Astrocyte of the cerebellum (primary cell): ENCODE data around the gene PRDM16.

Source experiments
- DNase-seq: peaks from one replicate; pipeline ENCODE4 v3.0.0-alpha.2; 2011; ENCODE audit warnings: low read depth
- H3K4me3 ChIP-seq: 2 replicates; pipeline ENCODE4 v1.5.1; 2011; ENCODE audit warnings: mild to moderate bottlenecking, low read depth, low read length, moderate library complexity
- in situ Hi-C: cut with HindIII; loops from 2 replicates; pipeline ENCODE4 v1.10.0; 2017; ENCODE audit warnings: low sequenced_read_pairs
- TF ChIP-seq, protein P1 (sequence below): IDR thresholded peaks from 2 replicates; pipeline ENCODE4 v1.5.1; 2012; ENCODE audit warnings: low read length, low read depth, moderate library complexity, mild to moderate bottlenecking; ENCODE audit errors: missing control alignments

Gene PRDM16

GRCh38 chr1:3322450-3323020, 253.5 kb downstream of the PRDM16 start:
- DNase-seq = no peak
- H3K4me3 ChIP-seq = no peak overlapping the region
- TF ChIP-seq, protein P1, sequence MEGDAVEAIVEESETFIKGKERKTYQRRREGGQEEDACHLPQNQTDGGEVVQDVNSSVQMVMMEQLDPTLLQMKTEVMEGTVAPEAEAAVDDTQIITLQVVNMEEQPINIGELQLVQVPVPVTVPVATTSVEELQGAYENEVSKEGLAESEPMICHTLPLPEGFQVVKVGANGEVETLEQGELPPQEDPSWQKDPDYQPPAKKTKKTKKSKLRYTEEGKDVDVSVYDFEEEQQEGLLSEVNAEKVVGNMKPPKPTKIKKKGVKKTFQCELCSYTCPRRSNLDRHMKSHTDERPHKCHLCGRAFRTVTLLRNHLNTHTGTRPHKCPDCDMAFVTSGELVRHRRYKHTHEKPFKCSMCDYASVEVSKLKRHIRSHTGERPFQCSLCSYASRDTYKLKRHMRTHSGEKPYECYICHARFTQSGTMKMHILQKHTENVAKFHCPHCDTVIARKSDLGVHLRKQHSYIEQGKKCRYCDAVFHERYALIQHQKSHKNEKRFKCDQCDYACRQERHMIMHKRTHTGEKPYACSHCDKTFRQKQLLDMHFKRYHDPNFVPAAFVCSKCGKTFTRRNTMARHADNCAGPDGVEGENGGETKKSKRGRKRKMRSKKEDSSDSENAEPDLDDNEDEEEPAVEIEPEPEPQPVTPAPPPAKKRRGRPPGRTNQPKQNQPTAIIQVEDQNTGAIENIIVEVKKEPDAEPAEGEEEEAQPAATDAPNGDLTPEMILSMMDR = no peak
- in situ Hi-C loops = no loop called here

DNA sequence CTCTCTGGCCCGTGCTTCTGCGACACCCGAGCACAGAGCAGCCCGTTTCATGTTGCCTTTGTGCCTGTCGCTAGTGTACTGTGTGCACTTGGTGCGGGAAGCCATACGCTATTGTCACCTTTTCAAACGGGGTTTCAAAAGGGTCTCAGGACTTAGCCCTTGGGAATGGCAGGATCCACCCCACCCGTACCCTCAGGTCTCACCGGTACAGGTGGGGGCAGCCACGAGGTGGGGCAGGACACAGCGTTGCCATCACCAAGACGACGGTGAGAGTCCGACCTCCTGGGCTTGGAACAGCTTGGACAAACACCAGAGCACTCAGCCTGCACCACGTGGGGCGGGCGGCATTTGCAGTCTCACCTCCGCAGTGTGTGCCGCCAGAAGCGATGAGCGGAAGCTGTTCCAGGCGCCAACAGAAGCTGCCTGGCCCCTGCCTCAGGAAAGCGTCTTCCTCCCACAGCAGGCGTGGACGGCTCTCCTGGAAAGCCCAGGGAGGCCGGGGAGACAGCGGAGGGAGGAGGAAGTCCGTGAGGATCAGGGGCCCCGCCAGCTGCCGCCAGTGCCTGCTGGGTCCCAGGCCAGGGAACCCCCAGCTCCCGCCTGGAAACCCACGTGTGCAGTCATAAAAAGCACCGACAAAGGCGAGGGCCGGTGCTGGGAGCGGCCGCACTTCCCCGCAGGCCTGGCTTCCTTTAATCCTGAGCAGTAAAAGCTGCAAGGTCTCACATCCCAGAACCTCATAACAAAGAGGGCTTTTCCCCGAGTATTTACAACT, 254.2 kb downstream of the PRDM16 start:
- DNase-seq = no peak
- TF ChIP-seq, protein P1 = no peak
- in situ Hi-C loops = no loop called here
- no peak overlapping the region for H3K4me3 ChIP-seq

DNA sequence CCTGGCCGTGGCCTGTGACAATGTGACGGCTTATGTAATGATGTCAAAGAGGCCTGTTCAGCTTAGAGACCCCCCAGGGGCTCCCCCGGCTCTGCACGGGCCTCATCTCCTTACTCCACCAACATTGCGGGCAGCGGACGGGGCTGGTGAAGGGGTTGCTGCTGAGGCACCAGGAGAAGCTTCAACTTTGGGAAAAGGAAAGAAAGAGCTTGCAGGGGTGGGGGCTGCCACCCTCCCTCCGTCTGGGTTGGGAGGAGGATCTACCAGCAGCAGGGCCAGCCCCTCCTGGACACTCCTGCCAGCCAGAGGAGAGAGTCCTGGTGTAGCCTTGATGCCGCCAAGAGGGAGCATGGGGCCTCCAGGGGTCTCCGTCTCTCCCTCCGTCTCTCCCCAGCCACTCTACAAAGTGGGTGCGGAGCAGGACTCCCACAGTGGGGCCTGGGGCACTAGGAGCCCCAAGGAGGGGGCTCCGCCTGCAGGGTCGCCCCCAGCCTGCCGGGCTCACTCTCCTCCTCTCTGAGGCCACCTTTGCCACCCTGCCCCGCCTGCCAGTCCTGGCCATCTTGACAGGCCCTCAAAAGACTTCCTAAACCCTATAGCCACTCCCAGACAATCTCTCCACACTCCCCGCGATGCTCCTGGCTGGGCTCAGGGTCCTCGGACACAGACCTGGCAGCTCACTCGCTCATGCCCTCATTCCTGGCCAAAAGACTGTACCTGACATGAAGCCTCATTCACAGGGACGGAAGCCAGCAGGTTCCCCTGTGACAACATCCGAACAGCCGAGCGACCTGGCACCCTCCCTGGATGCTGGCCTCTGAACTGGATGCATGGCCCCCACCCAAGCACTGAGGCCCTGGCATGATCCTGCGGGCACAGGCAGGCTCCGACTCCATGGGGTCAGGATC, 255.0 kb downstream of the PRDM16 start:
- in situ Hi-C loops = no loop called here
- TF ChIP-seq, protein P1 = no peak
- no peak for DNase-seq
- no peak overlapping the region for H3K4me3 ChIP-seq

DNA sequence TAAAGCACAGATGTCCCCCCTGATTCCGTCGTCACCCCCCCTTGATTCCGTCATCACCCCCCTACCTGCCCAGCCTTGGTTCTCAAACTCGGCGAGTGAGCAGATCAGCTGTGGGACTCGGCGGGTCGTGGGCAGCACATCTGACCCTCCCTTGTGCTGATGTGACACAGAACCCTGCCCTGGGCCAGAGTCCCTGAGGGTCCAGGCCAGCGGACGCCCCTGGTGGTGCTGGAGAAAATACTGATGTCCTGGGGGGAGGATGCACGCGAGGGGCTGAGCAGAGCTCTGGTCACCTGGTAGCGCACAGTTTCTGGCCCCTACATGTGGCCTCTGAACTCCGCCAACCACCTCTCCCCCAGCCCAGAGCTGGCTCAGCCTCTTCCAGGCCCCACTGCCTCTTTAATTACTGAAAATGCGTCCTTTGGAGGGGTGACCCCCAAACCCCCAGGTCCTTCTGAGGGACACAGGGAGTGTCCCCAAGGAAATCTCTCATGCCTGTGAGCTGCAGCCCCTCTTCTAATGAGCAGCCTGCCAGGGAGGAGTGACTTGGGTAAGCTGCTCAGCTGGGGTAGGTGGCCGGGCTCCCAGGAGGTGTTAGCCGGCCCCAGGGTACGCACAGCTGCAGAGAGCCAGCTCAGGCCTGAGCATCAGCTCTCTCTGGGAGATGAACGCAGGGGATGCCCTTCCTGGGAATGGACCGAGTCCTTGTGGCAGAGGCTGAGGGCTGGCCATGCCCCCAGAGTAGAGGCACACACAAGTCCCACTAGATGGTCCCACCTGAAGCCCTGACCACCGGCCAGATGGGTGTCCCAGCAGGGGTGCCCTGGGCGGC, 255.9 kb downstream of the PRDM16 start:
- DNase-seq = no peak
- in situ Hi-C loops = no loop called here
- H3K4me3 ChIP-seq = no peak overlapping the region

DNA sequence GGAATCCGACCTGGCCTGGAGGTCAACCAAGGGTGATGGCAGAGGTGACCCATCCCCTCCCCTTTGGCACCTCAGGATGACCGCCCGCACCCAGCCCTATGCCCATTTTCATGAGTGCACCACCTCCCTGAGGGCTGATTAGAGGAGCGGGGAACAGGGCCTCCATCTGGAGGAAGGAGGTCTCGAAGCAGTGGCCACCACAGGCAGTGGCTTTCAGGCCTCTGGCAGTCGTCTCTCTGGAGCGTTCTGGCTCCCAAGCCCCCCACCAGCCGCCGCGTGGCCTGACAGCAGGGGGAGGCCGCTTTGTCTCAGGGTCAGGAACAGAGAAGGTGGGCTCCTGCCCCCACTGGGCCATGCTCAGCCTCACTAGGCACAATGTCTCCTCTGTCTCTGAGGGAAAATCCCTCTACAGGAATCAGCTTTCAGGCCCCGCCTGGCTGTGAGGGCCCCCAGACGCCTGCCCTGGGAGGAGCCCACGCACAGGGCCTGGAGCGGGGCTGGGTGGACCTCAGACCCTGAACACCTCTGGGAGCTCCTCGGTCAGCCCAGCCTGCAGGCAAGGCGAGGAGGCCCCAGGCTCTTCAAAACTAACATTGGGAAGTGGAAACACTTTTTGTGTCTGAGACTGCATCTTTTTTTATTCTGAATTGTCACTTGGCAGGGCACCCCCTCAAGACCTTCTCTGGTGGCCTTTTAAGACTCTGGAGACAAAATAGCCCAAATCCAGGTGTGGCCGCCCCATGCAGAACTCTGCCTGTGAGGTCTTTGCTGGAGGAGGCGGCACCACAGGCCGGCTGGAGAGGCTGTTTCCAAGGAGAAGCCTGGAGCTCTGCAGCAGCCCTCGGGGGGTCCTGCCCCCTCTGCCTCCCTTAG, 257.7 kb downstream of the PRDM16 start:
- in situ Hi-C loops = no loop called here
- H3K4me3 ChIP-seq = no peak overlapping the region
- no peak for DNase-seq
- TF ChIP-seq, protein P1 = no peak

More for the DNA sequence above, 255.9 kb downstream of the PRDM16 start:
- TF ChIP-seq, protein P1 = no peak
